Measurements from ENCODE around the gene PPCDC. TPM values are rescaled to one million over a fixed set of nuclear protein-coding genes. Genes with fewer than 3 reads are reported as not detected.

The PPCDC gene
- total RNA-seq, 6 donors from 2014 or later: 8.2 to 21.0 (median 12.6) TPM

GRCh38 chr15:75061272-75061671 lies 37.9 kb downstream of the PPCDC start:
- TF ChIP-seq POLR2AphosphoS5 (IDR thresholded peaks at IDR 0.05): no peak
- TF ChIP-seq CTCF (IDR thresholded peaks at IDR 0.05): no peak
- no peak for TF ChIP-seq POLR2A (IDR thresholded peaks at IDR 0.05)
- TF ChIP-seq EP300 (IDR thresholded peaks at IDR 0.05): no peak
- Histone ChIP-seq H3K9me3 (no peaks in the 10 kb centered on the region), H3K27ac (no peak overlapping the region), H3K27me3 (no peaks in the 10 kb centered on the region), H3K4me3 (no peak overlapping the region), H3K4me1 (peaks cover 6 to 9% (median 8%) of the 10 kb centered on the region in 4 donors), H3K36me3 (no peaks in the 10 kb centered on the region)
- ATAC-seq (ENCODE audit: low FRiP score in 2 of 2): no peak
- DNase-seq: no peak

- ATAC-seq (ENCODE audit: low FRiP score in 2 of 2) (no peak), DNase-seq (no peak)
- TF ChIP-seq EP300 (IDR thresholded peaks at IDR 0.05) (no peak), CTCF (IDR thresholded peaks at IDR 0.05) (no peak), POLR2A (IDR thresholded peaks at IDR 0.05) (no peak), POLR2AphosphoS5 (IDR thresholded peaks at IDR 0.05) (no peak)
- no peaks in the 10 kb centered on the region for H3K27me3 ChIP-seq
- no peaks in the 10 kb centered on the region for H3K36me3 ChIP-seq
- no peaks in the 10 kb centered on the region for H3K9me3 ChIP-seq
- peaks cover 8 to 18% (median 13%) of the 10 kb centered on the region in 4 donors for H3K4me1 ChIP-seq
- H3K4me3 ChIP-seq: no peak overlapping the region
- 66 to 67% methylated on average over 3 of the region's 3 CpGs for WGBS, 2 donors
- H3K27ac ChIP-seq: no peak overlapping the region
Measured at GRCh38 chr15:75062706-75063105, 39.3 kb downstream of the PPCDC start.

- no peak overlapping the region for H3K4me3 ChIP-seq
- no peak for ATAC-seq (ENCODE audit: low FRiP score in 2 of 2)
- TF ChIP-seq CTCF (IDR thresholded peaks at IDR 0.05) (no peak), POLR2AphosphoS5 (IDR thresholded peaks at IDR 0.05) (no peak), EP300 (IDR thresholded peaks at IDR 0.05) (no peak), POLR2A (IDR thresholded peaks at IDR 0.05) (no peak)
- H3K4me1 ChIP-seq: peaks cover 8 to 14% (median 9%) of the 10 kb centered on the region in 4 donors
- 76% methylated on average over 4 of the region's 4 CpGs for WGBS, 2 donors
- H3K36me3 ChIP-seq: no peaks in the 10 kb centered on the region
- DNase-seq: no peak
- H3K27ac ChIP-seq: no peak overlapping the region
- H3K9me3 ChIP-seq: no peaks in the 10 kb centered on the region
- no peaks in the 10 kb centered on the region for H3K27me3 ChIP-seq
Measured at GRCh38 chr15:75063338-75063737, 39.9 kb downstream of the PPCDC start.

GRCh38 chr15:75063889-75064288 lies 40.5 kb downstream of the PPCDC start:
- TF ChIP-seq EP300 (IDR thresholded peaks at IDR 0.05) (no peak), POLR2A (IDR thresholded peaks at IDR 0.05) (no peak), CTCF (IDR thresholded peaks at IDR 0.05) (no peak), POLR2AphosphoS5 (IDR thresholded peaks at IDR 0.05) (no peak)
- WGBS, 2 donors: 91 to 95% methylated on average over 9 of the region's 9 CpGs
- DNase-seq (peak in 1 of 2 donors; percentile 20), ATAC-seq (ENCODE audit: low FRiP score in 2 of 2) (no peak)
- H3K36me3 ChIP-seq: no peaks in the 10 kb centered on the region
- no peaks in the 10 kb centered on the region for H3K9me3 ChIP-seq
- no peak overlapping the region for H3K27ac ChIP-seq
- peaks cover 7 to 18% (median 9%) of the 10 kb centered on the region in 4 donors for H3K4me1 ChIP-seq
- H3K27me3 ChIP-seq: no peaks in the 10 kb centered on the region
- H3K4me3 ChIP-seq: no peak overlapping the region

GRCh38 chr15:75064846-75065245 lies 41.5 kb downstream of the PPCDC start:
- ATAC-seq (ENCODE audit: low FRiP score in 2 of 2): no peak
- Histone ChIP-seq H3K4me3 (no peak overlapping the region), H3K36me3 (no peaks in the 10 kb centered on the region), H3K4me1 (peaks cover 7 to 24% (median 9%) of the 10 kb centered on the region in 4 donors), H3K27me3 (no peaks in the 10 kb centered on the region), H3K27ac (no peak overlapping the region), H3K9me3 (no peaks in the 10 kb centered on the region)
- peak in 1 of 2 donors; percentile 9 for DNase-seq
- TF ChIP-seq CTCF (IDR thresholded peaks at IDR 0.05): no peak
- TF ChIP-seq POLR2A (IDR thresholded peaks at IDR 0.05): no peak
- no peak for TF ChIP-seq POLR2AphosphoS5 (IDR thresholded peaks at IDR 0.05)
- no peak for TF ChIP-seq EP300 (IDR thresholded peaks at IDR 0.05)
- WGBS, 2 donors: 40 to 50% methylated on average over 2 of the region's 2 CpGs

Data from upper lobe of left lung (tissue), 6 donors.